Liver (tissue), 9 donors: ENCODE measurements around the gene HUNK. TPM values are rescaled to one million over a fixed set of nuclear protein-coding genes. Genes with fewer than 3 reads are reported as not detected.

Experiments used
- DNase-seq: peaks from one replicate; pipeline ENCODE4 v3.0.0-alpha.2; 2017; ENCODE audit warnings: low spot score
- H3K27ac ChIP-seq, 2 donors: one replicate each; pipeline ENCODE4 v1.7.0; 2013; ENCODE audit warnings: inconsistent platforms in 2 of 2, low read length in 2 of 2, control low read depth in 1 of 2, low read depth in 1 of 2, mild to moderate bottlenecking in 1 of 2
- H3K27me3 ChIP-seq, 4 donors: one replicate each; pipeline versions ENCODE4 v1.6.1 to v1.7.0; 2013; ENCODE audit warnings: low read length in 3 of 4, inconsistent platforms in 1 of 4, mild to moderate bottlenecking in 1 of 4, moderate library complexity in 1 of 4; ENCODE audit not compliant: control insufficient read depth in 4 of 4, insufficient read depth in 4 of 4
- H3K36me3 ChIP-seq, 4 donors: one replicate each; pipeline versions ENCODE4 v1.6.1 to v1.7.0; 2013; ENCODE audit warnings: low read length in 3 of 4, mild to moderate bottlenecking in 3 of 4, low read depth in 1 of 4, moderate library complexity in 1 of 4; ENCODE audit not compliant: control insufficient read depth in 4 of 4, insufficient read depth in 3 of 4
- H3K4me1 ChIP-seq, 4 donors: one replicate each; pipeline versions ENCODE4 v1.6.1 to v1.7.0; 2013; ENCODE audit warnings: low read length in 3 of 4, mild to moderate bottlenecking in 3 of 4, moderate library complexity in 1 of 4; ENCODE audit not compliant: control insufficient read depth in 4 of 4, insufficient read depth in 4 of 4
- H3K4me3 ChIP-seq, 3 donors: one replicate each; pipeline versions ENCODE4 v1.6.1 to v1.7.0; 2013; ENCODE audit warnings: low read length in 3 of 3, control low read depth in 1 of 3, low read depth in 1 of 3, mild to moderate bottlenecking in 1 of 3
- H3K9ac ChIP-seq, 2 donors: one replicate each; pipeline ENCODE4 v1.7.0; 2013; ENCODE audit warnings: low read length in 2 of 2, mild to moderate bottlenecking in 2 of 2, moderate library complexity in 2 of 2, control low read depth in 1 of 2, low read depth in 1 of 2
- H3K9me3 ChIP-seq, 4 donors: one replicate each; pipeline versions ENCODE4 v1.6.1 to v1.7.0; 2013; ENCODE audit warnings: low read length in 3 of 4; ENCODE audit not compliant: control insufficient read depth in 4 of 4
- CTCF ChIP-seq: fragments of 150-350 bp; IDR thresholded peaks from 2 replicates; pipeline ENCODE4 v1.5.1; 2017; ENCODE audit warnings: improper control_type of control experiment, low read depth, low read length; ENCODE audit not compliant: missing input control
- EGR1 ChIP-seq, 2 donors: IDR thresholded peaks; 2 replicates each; pipeline ENCODE4 v1.6.1; 2016 to 2018; ENCODE audit warnings: antibody characterized with exemption in 2 of 2, low read depth in 2 of 2
- GABPA ChIP-seq, 2 donors: IDR thresholded peaks in 1 of 2; conservative IDR thresholded peaks in 1 of 2; 2 replicates each; pipeline ENCODE4 v1.6.1; 2016; ENCODE audit warnings: antibody characterized with exemption in 2 of 2, mild to moderate bottlenecking in 1 of 2, moderate library complexity in 1 of 2
- HNF4A ChIP-seq, 2 donors: conservative IDR thresholded peaks; 2 replicates each; pipeline ENCODE4 v1.6.1; 2016; ENCODE audit warnings: antibody characterized with exemption in 2 of 2, mild to moderate bottlenecking in 2 of 2
- NR2F2 ChIP-seq: IDR thresholded peaks from 2 replicates; pipeline ENCODE4 v1.6.1; 2016; ENCODE audit warnings: antibody characterized with exemption
- RAD21 ChIP-seq, 2 donors: IDR thresholded peaks; 2 replicates each; pipeline ENCODE4 v1.6.1; 2016; ENCODE audit warnings: antibody characterized with exemption in 2 of 2, mild to moderate bottlenecking in 2 of 2
- YY1 ChIP-seq: IDR thresholded peaks from 2 replicates; pipeline ENCODE4 v1.6.1; 2016; ENCODE audit warnings: antibody characterized with exemption, mild to moderate bottlenecking
- WGBS: extraction: QIAGEN DNeasy Blood & Tissue Kit; methylation state at CpG from one replicate; pipeline ENCODE4 v1.1.7; 2013; 5-methylcytosine and 5-hydroxymethylcytosine counted together
- polyA plus RNA-seq, 2 donors: library from polyadenylated mRNA; stranded (reverse) in 1 of 2; unstranded in 1 of 2; fragments of 200-250 nt in 1 of 2; fragments of >200 nt in 1 of 2; fragmentation: Nextera tagmentation in 1 of 2; extraction: Ambion mirVana in 1 of 2; gene quantifications; one replicate each; pipeline versions ENCODE4 v1.2.1 to v1.2.3, GENCODE V29; 2013 to 2015
- total RNA-seq, 2 donors: library from RNA; depleted of rRNA; stranded (reverse); fragments of >200 nt; gene quantifications; one replicate each; pipeline ENCODE4 v1.2.3, GENCODE V29; 2014
- donor health status: healthy.
- donor health status: healthy.
- donor health status: healthy.
- donor health status: healthy.
- donor health status: healthy.

HUNK gene
- total and polyA plus RNA-seq, 4 donors: 0.11 to 0.92 (median 0.30) TPM

- TF ChIP-seq CTCF: no peak
- no peak for TF ChIP-seq EGR1 (IDR thresholded peaks at IDR 0.05; ENCODE audit: low read depth in 2 of 2)
- TF ChIP-seq GABPA (IDR thresholded peaks at IDR 0.05 in 1 of 2, conservative IDR thresholded peaks at IDR 0.05 in 1 of 2): no peak
- TF ChIP-seq YY1: no peak
- no peak for TF ChIP-seq HNF4A (conservative IDR thresholded peaks at IDR 0.05)
Measured at GRCh38 chr21:31991356-31992331, 118.8 kb downstream of the HUNK start (continued).

DNA sequence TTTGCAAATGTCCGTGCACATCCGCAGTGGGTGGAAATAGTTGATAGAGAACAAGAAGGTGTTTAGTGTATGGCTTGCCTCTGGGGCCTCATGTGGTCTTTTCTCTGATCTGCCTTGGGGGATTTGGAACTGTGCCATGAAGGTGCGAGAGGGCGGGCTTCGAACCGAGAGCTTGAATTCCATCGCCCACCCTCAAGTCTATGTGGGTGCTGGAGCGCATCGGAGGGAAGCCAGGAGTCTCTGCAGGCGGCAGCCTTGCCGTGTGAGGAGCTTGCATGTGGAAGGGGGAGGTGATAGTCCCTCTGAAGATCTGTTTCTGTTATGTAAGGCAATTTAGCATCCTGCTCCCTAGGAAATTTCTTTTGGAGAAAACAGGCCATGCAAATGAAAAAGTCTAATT is 119.6 kb downstream of the HUNK start:
- DNase-seq: no peak
- WGBS: 95% methylated on average over 11 of the region's 11 CpGs

DNA sequence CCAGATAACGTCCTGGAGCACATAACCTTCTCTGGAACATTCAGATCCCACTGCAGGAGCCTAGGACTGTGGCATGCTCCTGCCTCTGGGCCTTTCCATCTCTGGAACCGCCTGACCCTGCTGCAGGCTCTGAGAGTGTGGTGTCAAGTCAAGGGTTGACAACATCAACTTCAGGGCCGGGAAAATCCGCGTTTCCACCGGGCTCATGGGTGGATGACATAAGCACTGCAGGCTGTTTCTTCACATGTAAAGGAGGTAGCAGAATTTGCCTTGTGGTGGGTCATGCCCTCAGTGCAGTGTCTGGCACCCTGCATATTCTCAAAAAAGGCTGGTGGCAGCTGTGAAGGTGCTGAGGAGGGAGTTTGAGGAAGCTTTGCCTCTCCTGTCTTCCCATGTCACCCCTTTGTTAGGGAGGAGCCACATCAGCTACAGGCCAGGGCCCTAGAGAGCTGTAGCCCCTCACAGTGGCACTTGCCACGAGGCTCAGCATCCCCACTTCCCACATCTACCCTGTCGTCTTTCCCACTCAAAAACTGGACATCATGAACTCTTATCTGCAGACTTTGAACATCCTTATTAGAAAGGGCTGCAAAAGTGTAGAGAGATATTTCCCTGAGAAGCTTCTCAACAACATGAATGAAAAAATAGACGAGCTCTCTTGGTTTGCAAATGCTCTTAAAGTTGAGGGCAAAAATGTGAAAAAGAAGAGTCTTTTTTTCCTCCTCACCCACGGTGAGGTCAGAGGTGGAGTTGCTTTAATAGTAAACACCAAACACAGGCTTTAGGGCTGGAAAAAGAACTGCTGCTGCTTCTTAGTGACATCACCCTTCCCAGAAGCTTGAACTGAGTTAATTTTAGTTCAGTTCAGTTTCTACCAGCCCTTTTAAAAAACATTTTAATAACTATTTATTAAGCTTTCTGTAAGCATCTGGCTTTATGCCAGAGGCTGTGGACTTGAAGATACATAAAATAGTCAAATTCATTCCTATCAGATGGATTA is 121.3 kb downstream of the HUNK start:
- no peak for DNase-seq
- WGBS: 76% methylated on average over 10 of the region's 10 CpGs
- H3K4me1 ChIP-seq: no peaks in the 10 kb centered on the region
- H3K27ac ChIP-seq: no peak overlapping the region
- no peaks in the 10 kb centered on the region for H3K9me3 ChIP-seq
- no peak overlapping the region for H3K9ac ChIP-seq
- no peaks in the 10 kb centered on the region for H3K27me3 ChIP-seq
- no peak overlapping the region for H3K4me3 ChIP-seq
- TF ChIP-seq RAD21 (IDR thresholded peaks at IDR 0.05) (no peak), NR2F2 (peak; percentile 68)
- H3K36me3 ChIP-seq: peaks cover 0 to 15% (median 0%) of the 10 kb centered on the region in 4 donors

More for the DNA sequence above, 119.6 kb downstream of the HUNK start:
- Histone ChIP-seq H3K9me3 (no peaks in the 10 kb centered on the region), H3K27me3 (no peaks in the 10 kb centered on the region), H3K4me1 (peaks cover 0 to 3% (median 0%) of the 10 kb centered on the region in 4 donors), H3K27ac (no peak overlapping the region), H3K9ac (no peak overlapping the region), H3K4me3 (no peak overlapping the region), H3K36me3 (peaks cover 0 to 9% (median 0%) of the 10 kb centered on the region in 4 donors)
- TF ChIP-seq RAD21 (IDR thresholded peaks at IDR 0.05) (no peak), CTCF (no peak), HNF4A (conservative IDR thresholded peaks at IDR 0.05) (no peak)
